Activated CD4-positive, alpha-beta T cell treated with anti-CD3 and anti-CD28 coated beads, Interleukin-2, amount 50 U/mL, for 24 hours (primary cell): ENCODE results near the gene PARP3.
"Not testable (repeated sequence)": the region's sequence is repeated elsewhere in the genome, so short reads cannot be mapped to it uniquely, and the experiment has no call there.

Source experiments
- DNase-seq, 2 donors: peaks; one replicate each; pipeline ENCODE4 v3.0.0-alpha.2; 2020; ENCODE audit warnings: low read depth in 1 of 2, low spot score in 1 of 2

PARP3 gene

GRCh38 chr3:51984269-51984647 lies 42.1 kb downstream of the PARP3 start:
- DNase-seq, result no peak

- DNase-seq, result no peak
Observed at GRCh38 chr3:51985063-51985462, 42.9 kb downstream of the PARP3 start.

- DNase-seq, result no peak
Observed at GRCh38 chr3:51986010-51986947, 44.1 kb downstream of the PARP3 start.

GRCh38 chr3:51987568-51987967 lies 45.4 kb downstream of the PARP3 start:
- no peak for DNase-seq

GRCh38 chr3:51988286-51989146 lies 46.4 kb downstream of the PARP3 start:
- no peak for DNase-seq

- not testable (repeated sequence) for DNase-seq
Observed at GRCh38 chr3:51990501-51990971, 48.4 kb downstream of the PARP3 start.

GRCh38 chr3:51992017-51992682 lies 50.0 kb downstream of the PARP3 start:
- no peak for DNase-seq

- DNase-seq, result not testable (repeated sequence)
Observed at GRCh38 chr3:51993657-51994056, 51.5 kb downstream of the PARP3 start.

GRCh38 chr3:51994530-51994929 lies 52.4 kb downstream of the PARP3 start:
- DNase-seq, result no peak

GRCh38 chr3:51995346-51996163 lies 53.4 kb downstream of the PARP3 start, which contains the start of gene RPL29:
TSS of gene RPL29 (minus strand) at chr3:51995895. CDS start at chr3:51995461, 434 bp downstream.
- DNase-seq, result peak; percentile 78 to 91

- DNase-seq, result no peak
Observed at GRCh38 chr3:51997172-51997571, 55.0 kb downstream of the PARP3 start.

- no peak for DNase-seq
Observed at GRCh38 chr3:51997935-51998596, 55.9 kb downstream of the PARP3 start.
